ENCODE measurements around the gene FAM3D. TPM values are rescaled to one million over a fixed set of nuclear protein-coding genes. Genes with fewer than 3 reads are reported as not detected.

FAM3D gene
- polyA plus RNA-seq, 3 donors = 0.28 to 1.9 (median 0.71) TPM

- H3K79me2 ChIP-seq (ENCODE audit: insufficient read depth, low read length) = no peaks in the 10 kb centered on the region
- H3K4me1 ChIP-seq (ENCODE audit: control insufficient read depth in 1 of 2, insufficient read depth in 2 of 2, low read length in 2 of 2) = no peaks in the 10 kb centered on the region
- Mint-ChIP-seq H3K27ac (no peak overlapping the region), H3K27me3 (ENCODE audit: low read depth in 3 of 3) (peaks cover 1 to 2% (median 1%) of the 10 kb centered on the region in 3 donors), H3K9me3 (peaks cover 0 to 2% (median 0%) of the 10 kb centered on the region in 7 donors), H3K4me3 (no peak overlapping the region), H3K4me1 (peaks cover 3% of the 10 kb centered on the region), H3K36me3 (no peaks in the 10 kb centered on the region)
- no peak overlapping the region for H3K4me3 ChIP-seq (replicated peaks in 1 of 3; ENCODE audit: low read depth in 2 of 3, low read length in 3 of 3)
- no peaks in the 10 kb centered on the region for H3K9me3 ChIP-seq (replicated peaks in 1 of 2; ENCODE audit: control insufficient read depth in 1 of 2, insufficient read depth in 1 of 2, low read length in 2 of 2)
- no peak for TF ChIP-seq CTCF (IDR thresholded peaks at IDR 0.05)
- H3K4me2 ChIP-seq (replicated peaks; ENCODE audit: extremely low read depth, low read length, poor library complexity, severe bottlenecking) = no peak overlapping the region
- H3K27me3 ChIP-seq (ENCODE audit: control insufficient read depth in 2 of 2, insufficient read depth in 2 of 2, low read length in 2 of 2) = no peaks in the 10 kb centered on the region
- no peak for DNase-seq
- no peak overlapping the region for H3K27ac ChIP-seq (ENCODE audit: low read depth in 1 of 2, low read length in 2 of 2)
- intact Hi-C loops (cut with micrococcal nuclease) = no loop called here
- no peaks in the 10 kb centered on the region for H3K36me3 ChIP-seq (replicated peaks in 1 of 2; ENCODE audit: control insufficient read depth in 1 of 2, insufficient read depth in 2 of 2, low read length in 2 of 2)
- H3K9ac ChIP-seq (ENCODE audit: insufficient read depth, low read length, poor library complexity, severe bottlenecking) = no peak overlapping the region
- 89% methylated on average over 2 of the region's 2 CpGs for WGBS (ENCODE audit: insufficient coverage)
- H2AFZ ChIP-seq (ENCODE audit: insufficient read depth, low read depth, low read length, poor library complexity, severe bottlenecking) = no peak overlapping the region
- H4K20me1 ChIP-seq (ENCODE audit: insufficient read depth, low read length) = no peaks in the 10 kb centered on the region
These were observed 13.9 kb downstream of the FAM3D start for GRCh38 chr3:58652624-58653023.

- H3K79me2 ChIP-seq (ENCODE audit: insufficient read depth, low read length) = no peaks in the 10 kb centered on the region
- Mint-ChIP-seq H3K27me3 (ENCODE audit: low read depth in 3 of 3) (peaks cover 1 to 2% (median 1%) of the 10 kb centered on the region in 3 donors), H3K27ac (no peak overlapping the region), H3K9me3 (peaks cover 0 to 2% (median 0%) of the 10 kb centered on the region in 7 donors), H3K4me1 (peaks cover 4% of the 10 kb centered on the region), H3K36me3 (no peaks in the 10 kb centered on the region), H3K4me3 (no peak overlapping the region)
- H3K4me3 ChIP-seq (replicated peaks in 1 of 3; ENCODE audit: low read depth in 2 of 3, low read length in 3 of 3) = no peak overlapping the region
- no peak for DNase-seq
- H3K4me1 ChIP-seq (ENCODE audit: control insufficient read depth in 1 of 2, insufficient read depth in 2 of 2, low read length in 2 of 2) = no peaks in the 10 kb centered on the region
- intact Hi-C loops (cut with micrococcal nuclease) = no loop called here
- H2AFZ ChIP-seq (ENCODE audit: insufficient read depth, low read depth, low read length, poor library complexity, severe bottlenecking) = no peak overlapping the region
- TF ChIP-seq CTCF (IDR thresholded peaks at IDR 0.05) = no peak
- no peak overlapping the region for H3K27ac ChIP-seq (ENCODE audit: low read depth in 1 of 2, low read length in 2 of 2)
- H3K9ac ChIP-seq (ENCODE audit: insufficient read depth, low read length, poor library complexity, severe bottlenecking) = no peak overlapping the region
- no peak overlapping the region for H3K4me2 ChIP-seq (replicated peaks; ENCODE audit: extremely low read depth, low read length, poor library complexity, severe bottlenecking)
- no peaks in the 10 kb centered on the region for H4K20me1 ChIP-seq (ENCODE audit: insufficient read depth, low read length)
- no peaks in the 10 kb centered on the region for H3K9me3 ChIP-seq (replicated peaks in 1 of 2; ENCODE audit: control insufficient read depth in 1 of 2, insufficient read depth in 1 of 2, low read length in 2 of 2)
- H3K36me3 ChIP-seq (replicated peaks in 1 of 2; ENCODE audit: control insufficient read depth in 1 of 2, insufficient read depth in 2 of 2, low read length in 2 of 2) = no peaks in the 10 kb centered on the region
- no peaks in the 10 kb centered on the region for H3K27me3 ChIP-seq (ENCODE audit: control insufficient read depth in 2 of 2, insufficient read depth in 2 of 2, low read length in 2 of 2)
These were observed 15.3 kb downstream of the FAM3D start for GRCh38 chr3:58651276-58651675.
